PC-9 (cell line): ENCODE results near the gene EPHB1.

Source experiments
- EZH2 ChIP-seq: fragments of 200-600 bp; sonication (generic); IDR thresholded peaks from 2 replicates; pipeline ENCODE4 v1.8.0; 2017; ENCODE audit warnings: antibody characterized with exemption, low read depth
- TF ChIP-seq, protein P1 (sequence below): fragments of 200-600 bp; sonication (generic); conservative IDR thresholded peaks from 2 replicates; pipeline ENCODE4 v1.6.1; 2017; ENCODE audit warnings: mixed run types, antibody characterized with exemption, mild to moderate bottlenecking, moderate library complexity

GRCh38 chr3:134922866-134923265, 127.8 kb downstream of the EPHB1 start:
- no peak for TF ChIP-seq EZH2
- TF ChIP-seq, protein P1, sequence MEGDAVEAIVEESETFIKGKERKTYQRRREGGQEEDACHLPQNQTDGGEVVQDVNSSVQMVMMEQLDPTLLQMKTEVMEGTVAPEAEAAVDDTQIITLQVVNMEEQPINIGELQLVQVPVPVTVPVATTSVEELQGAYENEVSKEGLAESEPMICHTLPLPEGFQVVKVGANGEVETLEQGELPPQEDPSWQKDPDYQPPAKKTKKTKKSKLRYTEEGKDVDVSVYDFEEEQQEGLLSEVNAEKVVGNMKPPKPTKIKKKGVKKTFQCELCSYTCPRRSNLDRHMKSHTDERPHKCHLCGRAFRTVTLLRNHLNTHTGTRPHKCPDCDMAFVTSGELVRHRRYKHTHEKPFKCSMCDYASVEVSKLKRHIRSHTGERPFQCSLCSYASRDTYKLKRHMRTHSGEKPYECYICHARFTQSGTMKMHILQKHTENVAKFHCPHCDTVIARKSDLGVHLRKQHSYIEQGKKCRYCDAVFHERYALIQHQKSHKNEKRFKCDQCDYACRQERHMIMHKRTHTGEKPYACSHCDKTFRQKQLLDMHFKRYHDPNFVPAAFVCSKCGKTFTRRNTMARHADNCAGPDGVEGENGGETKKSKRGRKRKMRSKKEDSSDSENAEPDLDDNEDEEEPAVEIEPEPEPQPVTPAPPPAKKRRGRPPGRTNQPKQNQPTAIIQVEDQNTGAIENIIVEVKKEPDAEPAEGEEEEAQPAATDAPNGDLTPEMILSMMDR, result no peak
